Sigmoid colon (tissue), 7 donors: ENCODE data around the gene CDO1. TPM values are rescaled to one million over a fixed set of nuclear protein-coding genes. Genes with fewer than 3 reads are reported as not detected.

Source experiments
- DNase-seq: peaks from one replicate; pipeline ENCODE4 v3.0.0-alpha.2; 2019
- H3K27ac ChIP-seq, 4 donors: fragments of 200-600 bp; sonication (generic); one replicate each; pipeline ENCODE4 v1.5.1; 2016 to 2019; ENCODE audit warnings: mild to moderate bottlenecking in 1 of 4
- H3K27me3 ChIP-seq, 3 donors: fragments of 200-600 bp; sonication (generic); one replicate each; pipeline ENCODE4 v1.5.1; 2019; ENCODE audit warnings: mild to moderate bottlenecking in 1 of 3
- H3K36me3 ChIP-seq, 4 donors: fragments of 200-600 bp; sonication (generic); one replicate each; pipeline ENCODE4 v1.5.1; 2016 to 2019
- H3K4me1 ChIP-seq, 4 donors: fragments of 200-600 bp; sonication (generic); one replicate each; pipeline ENCODE4 v1.5.1; 2017 to 2019
- H3K4me3 ChIP-seq, 4 donors: fragments of 200-600 bp; sonication (generic); one replicate each; pipeline ENCODE4 v1.5.1; 2017 to 2019; ENCODE audit warnings: mild to moderate bottlenecking in 2 of 4, moderate library complexity in 1 of 4
- H3K9me3 ChIP-seq, 4 donors: fragments of 200-600 bp in 3 of 4; sonication (generic) in 3 of 4; one replicate each; pipeline versions ENCODE4 v1.5.1 to v1.6.1; 2013 to 2019
- EP300 ChIP-seq, 4 donors: sonication (generic); formaldehyde crosslinking; IDR thresholded peaks; one replicate each; pipeline ENCODE4 v1.6.1; 2017; ENCODE audit warnings: antibody characterized with exemption in 4 of 4
- POLR2A ChIP-seq, 2 donors: fragments of 450-650 bp; IDR thresholded peaks; one replicate each; pipeline ENCODE4 v1.6.1; 2016; ENCODE audit warnings: antibody characterized with exemption in 2 of 2, mild to moderate bottlenecking in 2 of 2, moderate library complexity in 2 of 2
- POLR2AphosphoS5 ChIP-seq, 4 donors: sonication (generic); formaldehyde crosslinking; IDR thresholded peaks; one replicate each; pipeline ENCODE4 v1.6.1; 2017; ENCODE audit warnings: antibody characterized with exemption in 4 of 4
- WGBS, 2 donors: extraction: QIAGEN DNeasy Blood & Tissue Kit; methylation state at CpG; one replicate each; pipeline ENCODE4 v1.1.7; 2013; 5-methylcytosine and 5-hydroxymethylcytosine counted together
- intact Hi-C: fragments of 100-400 bp; cut with DNase I; formaldehyde crosslinking; loops from one replicate; pipeline ENCODE4 v1.15.1; 2023
- polyA plus RNA-seq, 3 donors: library from polyadenylated mRNA; stranded (reverse); fragments of 200-250 nt; gene quantifications; one replicate each; pipeline ENCODE4 v1.2.3, GENCODE V29; 2013
- total RNA-seq, 4 donors: library from RNA; depleted of rRNA; stranded (reverse); fragments of >200 nt; gene quantifications; one replicate each; pipeline ENCODE4 v1.1.0, GENCODE V29; 2016
- TF ChIP-seq, protein P1 (sequence below), 4 experiments: fragments of 450-650 bp in 3 of 4; fragments of 200-600 bp in 1 of 4; IDR thresholded peaks; one replicate each; pipeline ENCODE4 v1.5.1; 2016 to 2019; ENCODE audit warnings: antibody characterized with exemption in 4 of 4, mild to moderate bottlenecking in 3 of 4, moderate library complexity in 2 of 4
- donor health status: healthy with polysubstance abuse.
- donor health status: Bipolar disorder and iron deficiency.
- donor health status: healthy.

Gene CDO1
- total and polyA plus RNA-seq, 7 donors, result 5.4 to 21.4 (median 18.2) TPM; not detected in 1

- Histone ChIP-seq H3K27ac (no peak overlapping the region), H3K9me3 (no peaks in the 10 kb centered on the region), H3K27me3 (no peaks in the 10 kb centered on the region), H3K4me3 (no peak overlapping the region), H3K36me3 (no peaks in the 10 kb centered on the region), H3K4me1 (peaks cover 0 to 39% (median 27%) of the 10 kb centered on the region in 4 donors)
- 95 to 96% methylated on average over 3 of the region's 3 CpGs for WGBS, 2 donors
- TF ChIP-seq POLR2A (IDR thresholded peaks at IDR 0.05) (no peak), POLR2AphosphoS5 (IDR thresholded peaks at IDR 0.05) (no peak), EP300 (IDR thresholded peaks at IDR 0.05) (no peak)
- TF ChIP-seq, protein P1, sequence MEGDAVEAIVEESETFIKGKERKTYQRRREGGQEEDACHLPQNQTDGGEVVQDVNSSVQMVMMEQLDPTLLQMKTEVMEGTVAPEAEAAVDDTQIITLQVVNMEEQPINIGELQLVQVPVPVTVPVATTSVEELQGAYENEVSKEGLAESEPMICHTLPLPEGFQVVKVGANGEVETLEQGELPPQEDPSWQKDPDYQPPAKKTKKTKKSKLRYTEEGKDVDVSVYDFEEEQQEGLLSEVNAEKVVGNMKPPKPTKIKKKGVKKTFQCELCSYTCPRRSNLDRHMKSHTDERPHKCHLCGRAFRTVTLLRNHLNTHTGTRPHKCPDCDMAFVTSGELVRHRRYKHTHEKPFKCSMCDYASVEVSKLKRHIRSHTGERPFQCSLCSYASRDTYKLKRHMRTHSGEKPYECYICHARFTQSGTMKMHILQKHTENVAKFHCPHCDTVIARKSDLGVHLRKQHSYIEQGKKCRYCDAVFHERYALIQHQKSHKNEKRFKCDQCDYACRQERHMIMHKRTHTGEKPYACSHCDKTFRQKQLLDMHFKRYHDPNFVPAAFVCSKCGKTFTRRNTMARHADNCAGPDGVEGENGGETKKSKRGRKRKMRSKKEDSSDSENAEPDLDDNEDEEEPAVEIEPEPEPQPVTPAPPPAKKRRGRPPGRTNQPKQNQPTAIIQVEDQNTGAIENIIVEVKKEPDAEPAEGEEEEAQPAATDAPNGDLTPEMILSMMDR (IDR thresholded peaks at IDR 0.05), result no peak
- intact Hi-C loops, result loop anchor here (10.0 kb wide), 1 partner anchor 555 kb away; the partner anchor contains the start of gene CCDC112
- DNase-seq, result no peak
Measured at GRCh38 chr5:115849258-115849798, 32.9 kb upstream of the CDO1 start.

GRCh38 chr5:115847290-115847689 is 30.8 kb upstream of the CDO1 start:
- no peaks in the 10 kb centered on the region for H3K9me3 ChIP-seq
- no peak for TF ChIP-seq EP300 (IDR thresholded peaks at IDR 0.05)
- no peak for TF ChIP-seq POLR2A (IDR thresholded peaks at IDR 0.05)
- TF ChIP-seq, protein P1 (IDR thresholded peaks at IDR 0.05), result no peak
- TF ChIP-seq POLR2AphosphoS5 (IDR thresholded peaks at IDR 0.05), result no peak
- DNase-seq, result no peak
- intact Hi-C loops, result loop anchor here (10.0 kb wide), 1 partner anchor 552 kb away; the partner anchor contains the start of gene CCDC112
- no peaks in the 10 kb centered on the region for H3K27me3 ChIP-seq
- no peak overlapping the region for H3K27ac ChIP-seq
- H3K4me1 ChIP-seq, result peaks cover 0 to 56% (median 39%) of the 10 kb centered on the region in 4 donors
- H3K4me3 ChIP-seq, result no peak overlapping the region
- 85 to 92% methylated on average over 7 of the region's 7 CpGs for WGBS, 2 donors
- no peaks in the 10 kb centered on the region for H3K36me3 ChIP-seq

DNA sequence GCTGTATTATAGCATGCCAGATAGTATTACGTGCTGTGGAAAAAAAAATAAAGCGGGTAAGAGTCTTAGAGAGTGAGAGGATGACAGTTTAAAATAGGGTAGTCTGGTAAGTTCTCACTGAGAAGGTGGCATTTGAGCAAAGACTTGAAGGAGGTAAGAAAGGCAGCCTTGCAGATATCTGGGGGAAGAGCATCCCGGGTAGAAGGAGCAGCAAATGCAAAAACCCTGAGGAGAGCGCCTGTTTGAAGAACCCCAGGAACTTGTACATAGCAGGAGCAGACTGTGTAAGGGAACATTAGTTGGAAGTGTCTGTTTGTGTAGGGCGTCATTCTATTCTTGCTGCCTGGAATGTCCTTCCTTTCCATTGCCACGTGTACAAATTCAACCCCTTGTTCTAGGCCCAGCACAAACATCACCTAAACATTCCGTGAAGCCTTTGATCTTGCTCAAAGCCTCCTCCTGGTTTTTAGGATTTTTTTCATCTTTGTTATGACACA is 27.9 kb upstream of the CDO1 start:
- no peaks in the 10 kb centered on the region for H3K36me3 ChIP-seq
- H3K27ac ChIP-seq, result peak overlapping the region; percentile 42 to 99 (median 60)
- peaks cover 0 to 44% (median 37%) of the 10 kb centered on the region in 4 donors for H3K4me1 ChIP-seq
- TF ChIP-seq, protein P1 (IDR thresholded peaks at IDR 0.05), result no peak
- TF ChIP-seq POLR2AphosphoS5 (IDR thresholded peaks at IDR 0.05) (no peak), EP300 (IDR thresholded peaks at IDR 0.05) (no peak), POLR2A (IDR thresholded peaks at IDR 0.05) (no peak)
- DNase-seq, result no peak
- H3K4me3 ChIP-seq, result no peak overlapping the region
- 88 to 89% methylated on average over 7 of the region's 7 CpGs for WGBS, 2 donors
- H3K27me3 ChIP-seq, result no peaks in the 10 kb centered on the region
- intact Hi-C loops, result loop anchor here (5.0 to 10.0 kb wide), 3 partner anchors 238 to 550 kb away; partner anchors contain the start of genes CCDC112 and FEM1C
- H3K9me3 ChIP-seq, result no peaks in the 10 kb centered on the region

GRCh38 chr5:115843444-115844130 is 27.1 kb upstream of the CDO1 start:
- Histone ChIP-seq H3K4me1 (peaks cover 0 to 52% (median 44%) of the 10 kb centered on the region in 4 donors), H3K36me3 (no peaks in the 10 kb centered on the region), H3K27ac (peak overlapping the region in 3 of 4 donors; percentile 16 to 99 (median 64)), H3K4me3 (peak overlapping the region in 3 of 4 donors; percentile 87 to 98 (median 92)), H3K9me3 (no peaks in the 10 kb centered on the region), H3K27me3 (no peaks in the 10 kb centered on the region)
- TF ChIP-seq, protein P1 (IDR thresholded peaks at IDR 0.05), result no peak
- TF ChIP-seq POLR2AphosphoS5 (IDR thresholded peaks at IDR 0.05) (no peak), POLR2A (IDR thresholded peaks at IDR 0.05) (no peak), EP300 (IDR thresholded peaks at IDR 0.05) (no peak)
- 84% methylated on average over 6 of the region's 6 CpGs for WGBS, 2 donors
- intact Hi-C loops, result loop anchor here (5.0 to 10.0 kb wide), 3 partner anchors 239 to 549 kb away; partner anchors contain the start of genes CCDC112 and FEM1C
- no peak for DNase-seq
